Endothelial cell of hepatic sinusoid (primary cell): ENCODE measurements around the gene NPC1L1.
"Not testable (repeated sequence)": the region's sequence is repeated elsewhere in the genome, so short reads cannot be mapped to it uniquely, and the experiment has no call there.

Experiments
- in situ Hi-C: cut with HindIII; loops from 2 replicates; pipeline ENCODE4 v1.10.0; 2017; ENCODE audit warnings: low sequenced_read_pairs

NPC1L1 gene

DNA sequence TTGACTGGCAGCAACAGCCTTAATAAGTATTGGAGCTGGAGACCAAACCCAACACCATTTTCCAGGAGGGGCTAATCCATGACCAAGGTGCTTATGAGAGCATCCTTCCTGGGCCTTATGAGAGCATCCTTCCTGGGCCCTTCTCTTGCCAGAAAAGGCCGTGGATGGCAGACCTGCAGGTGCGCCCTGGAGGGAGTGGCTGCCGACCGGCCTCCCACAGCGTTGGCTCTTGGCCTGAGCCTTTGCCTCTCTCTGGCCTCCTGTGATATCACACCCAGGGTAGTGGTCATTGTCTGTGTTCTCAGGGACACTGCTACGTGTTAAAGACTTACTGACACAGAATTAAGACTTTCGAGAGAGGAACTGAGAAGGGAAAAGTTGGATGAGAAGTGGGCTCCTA lies 28.4 kb downstream of the NPC1L1 start:
- in situ Hi-C loops: no loop called here

DNA sequence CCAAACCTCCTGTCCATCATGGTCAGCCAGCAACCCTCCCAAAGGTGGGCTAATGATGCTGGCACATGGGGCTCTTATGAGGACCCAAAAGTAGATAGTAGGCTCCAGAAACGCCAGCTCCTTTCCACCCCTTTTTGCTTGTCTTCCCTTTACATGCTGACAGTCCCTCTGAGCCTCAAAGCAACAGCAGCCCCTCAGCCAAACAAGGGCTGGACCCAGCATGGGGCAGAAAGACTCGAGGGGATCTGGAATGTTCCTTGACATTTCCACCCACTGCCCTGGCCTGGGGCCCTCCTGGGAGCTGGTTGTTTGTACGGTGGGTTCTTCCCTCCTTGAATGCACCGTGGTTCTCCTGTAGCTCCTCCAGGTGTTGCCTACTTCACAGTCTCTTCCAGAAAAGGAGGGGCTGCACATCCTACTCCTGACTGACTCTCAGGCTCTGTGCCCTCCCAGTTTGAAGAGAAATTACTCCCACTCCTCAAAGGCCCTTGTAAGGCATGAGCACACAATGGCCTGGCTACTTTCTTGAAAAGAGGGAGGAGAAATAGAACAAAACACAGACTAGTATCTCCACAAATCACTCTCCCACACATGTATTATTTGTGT lies 29.2 kb downstream of the NPC1L1 start:
- in situ Hi-C loops: no loop called here

- in situ Hi-C loops: no loop called here
Observed at GRCh38 chr7:44511236-44511635, 29.9 kb downstream of the NPC1L1 start.

DNA sequence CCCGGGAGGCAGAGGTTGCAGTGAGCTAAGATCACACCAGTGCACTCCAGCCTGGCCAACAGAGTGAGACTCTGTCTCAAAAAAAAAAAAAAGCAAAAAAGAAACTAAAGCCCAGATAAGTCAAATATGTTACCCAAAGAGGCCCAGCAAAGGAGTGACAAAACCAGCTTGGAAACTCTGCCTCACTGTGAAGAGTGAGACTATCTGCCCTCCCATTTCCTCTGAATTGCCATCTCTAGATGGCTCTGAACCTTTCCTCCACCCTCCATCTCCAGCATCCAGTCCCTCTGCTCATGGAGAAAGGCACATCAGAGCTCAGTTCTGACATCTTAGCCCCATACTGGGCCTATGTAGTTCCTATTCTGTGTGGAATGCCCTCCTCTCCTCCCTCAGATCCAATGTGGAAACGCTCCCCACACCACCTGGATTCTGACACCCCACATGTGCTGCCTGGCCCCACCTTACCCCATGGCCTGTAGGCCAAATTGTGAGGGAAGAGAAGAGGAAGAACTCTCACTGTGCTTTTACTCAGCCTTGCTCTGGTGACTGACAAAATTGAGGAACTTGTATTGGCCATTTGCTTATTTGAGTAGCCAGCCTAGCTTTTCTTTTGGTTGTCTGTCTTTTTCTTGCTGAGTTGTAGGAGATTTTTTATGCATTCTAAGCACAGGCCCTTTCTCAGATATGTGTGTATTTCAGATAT lies 32.7 kb downstream of the NPC1L1 start:
- in situ Hi-C loops: no loop called here

- in situ Hi-C loops: not testable (repeated sequence)
Observed at GRCh38 chr7:44506592-44507288, 34.4 kb downstream of the NPC1L1 start.

- in situ Hi-C loops: no loop called here
Observed at GRCh38 chr7:44505595-44505994, 35.5 kb downstream of the NPC1L1 start.

DNA sequence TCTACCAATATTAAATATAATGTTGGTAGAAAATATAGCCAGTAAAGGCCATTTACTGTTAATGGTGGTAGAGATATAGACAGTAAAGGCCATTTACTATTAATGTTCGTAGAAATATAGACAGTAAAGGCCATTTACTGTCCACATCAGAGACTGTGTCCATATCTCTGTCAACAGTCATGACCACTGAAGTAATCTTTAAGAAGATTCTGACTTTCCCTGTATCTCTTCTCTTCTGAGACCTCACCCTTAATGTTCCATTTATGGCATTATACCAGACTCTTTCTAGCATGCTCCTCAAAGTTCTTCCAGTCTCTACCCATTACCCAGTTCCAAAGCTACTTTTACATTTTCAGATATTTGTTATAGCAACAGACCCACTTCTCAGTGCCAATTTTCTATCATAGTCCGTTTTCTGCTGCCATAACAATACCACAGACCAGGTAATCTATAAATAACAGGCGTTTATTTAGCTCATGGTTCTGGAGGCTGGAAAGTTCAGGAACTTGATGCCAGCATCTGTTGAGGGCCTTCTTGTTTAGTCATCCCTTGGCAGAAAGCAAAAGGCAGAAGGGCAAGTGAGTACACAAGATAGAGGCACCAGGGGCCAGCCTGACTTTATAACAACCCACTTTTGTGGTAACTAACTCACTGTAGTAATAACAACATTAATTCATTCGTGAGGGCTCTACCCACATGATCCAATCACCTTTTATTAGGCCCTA lies 42.7 kb downstream of the NPC1L1 start:
- in situ Hi-C loops: no loop called here

DNA sequence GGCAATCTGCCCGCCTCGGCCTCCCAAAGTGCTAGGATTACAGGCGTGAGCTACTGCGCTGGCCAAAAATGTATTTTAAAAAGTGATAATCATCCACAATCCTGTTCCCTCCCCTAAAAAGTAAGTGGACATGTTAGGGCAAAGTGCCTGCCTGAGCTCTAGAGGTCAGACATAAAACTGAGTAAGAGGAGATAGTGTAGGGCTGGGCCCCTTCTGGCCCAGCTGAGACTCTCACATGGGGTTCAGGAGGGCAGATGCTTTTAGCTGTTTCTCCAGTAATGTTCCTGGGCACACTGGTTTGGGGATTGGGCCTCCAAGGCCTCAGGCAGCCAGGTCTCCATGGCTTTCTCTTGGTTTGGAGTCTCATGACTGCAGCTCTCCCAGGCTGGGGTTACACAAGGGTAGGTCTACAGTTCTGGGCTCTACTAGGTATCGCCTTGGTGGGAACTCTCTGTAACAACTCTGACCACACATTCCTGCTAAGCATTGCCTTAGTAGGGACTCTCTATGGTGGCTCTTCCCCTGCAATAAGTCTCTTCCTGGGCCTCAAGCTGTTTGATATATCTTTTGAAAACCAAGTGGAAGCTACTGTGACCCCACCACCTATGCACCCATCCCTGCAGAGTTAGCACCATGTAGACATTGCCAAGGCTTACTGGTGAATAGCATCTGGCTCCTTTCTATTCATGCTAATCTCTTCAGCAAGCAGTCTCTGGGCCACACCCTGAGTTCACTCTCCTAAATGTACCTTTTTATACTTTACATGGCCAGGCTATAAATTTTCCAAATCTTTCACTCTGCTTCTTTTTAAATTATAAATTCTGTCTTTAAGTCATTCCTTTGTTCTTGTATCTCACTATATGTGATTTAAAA lies 43.7 kb downstream of the NPC1L1 start:
- in situ Hi-C loops: no loop called here

DNA sequence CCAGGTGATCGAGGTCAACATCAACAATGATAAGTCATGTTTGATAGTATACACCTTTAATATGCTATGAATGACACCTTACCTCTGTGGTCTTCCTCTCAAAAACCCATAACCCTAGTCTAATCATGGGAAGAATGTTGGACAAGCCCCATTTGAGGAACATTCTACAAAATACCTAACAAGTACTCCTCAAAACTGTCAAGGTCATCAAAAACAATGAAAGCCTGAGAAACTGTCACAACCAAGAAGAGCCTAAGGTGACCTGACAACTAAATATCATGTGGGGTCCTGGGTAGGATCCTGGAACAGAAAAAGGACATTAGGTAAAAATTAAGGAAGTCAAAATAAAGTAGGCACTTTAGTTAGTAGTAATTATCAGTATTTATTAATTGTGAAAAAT lies 44.7 kb downstream of the NPC1L1 start:
- in situ Hi-C loops: no loop called here

DNA sequence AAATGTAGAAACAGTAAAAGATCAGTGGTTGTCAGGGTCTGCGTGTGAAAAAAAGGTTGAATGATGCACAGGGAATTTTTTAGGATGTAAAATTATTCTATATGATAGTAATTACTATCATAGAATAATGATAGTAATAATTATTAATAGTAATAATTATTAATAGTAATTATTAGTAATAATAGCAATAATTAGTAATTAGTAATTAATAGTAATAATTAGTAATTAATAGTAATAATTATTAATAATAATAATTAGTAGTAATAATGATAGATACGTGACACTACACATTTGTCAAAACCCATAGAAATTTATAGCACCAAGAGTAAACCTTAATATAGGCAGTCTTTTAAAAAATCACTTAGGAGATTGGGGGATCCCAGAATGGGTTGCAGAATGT lies 46.2 kb downstream of the NPC1L1 start:
- in situ Hi-C loops: no loop called here

DNA sequence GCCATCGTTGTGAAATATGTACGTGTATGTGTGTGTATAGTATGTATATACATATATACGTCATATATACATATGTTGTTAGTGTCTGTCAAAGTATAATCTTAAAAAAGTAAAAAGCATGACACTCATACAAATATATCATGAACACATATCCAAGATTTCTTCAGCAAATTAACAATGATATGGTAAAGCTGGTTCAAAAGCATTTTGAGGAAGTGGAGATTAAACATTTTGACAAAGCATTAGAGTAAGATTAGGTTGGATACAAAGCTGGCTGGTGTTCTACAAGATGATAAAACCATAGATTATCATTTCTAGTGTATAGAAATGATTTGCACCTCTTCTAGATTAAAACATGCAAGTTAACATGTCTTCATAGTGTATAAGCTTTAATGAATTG lies 49.9 kb downstream of the NPC1L1 start:
- in situ Hi-C loops: no loop called here

DNA sequence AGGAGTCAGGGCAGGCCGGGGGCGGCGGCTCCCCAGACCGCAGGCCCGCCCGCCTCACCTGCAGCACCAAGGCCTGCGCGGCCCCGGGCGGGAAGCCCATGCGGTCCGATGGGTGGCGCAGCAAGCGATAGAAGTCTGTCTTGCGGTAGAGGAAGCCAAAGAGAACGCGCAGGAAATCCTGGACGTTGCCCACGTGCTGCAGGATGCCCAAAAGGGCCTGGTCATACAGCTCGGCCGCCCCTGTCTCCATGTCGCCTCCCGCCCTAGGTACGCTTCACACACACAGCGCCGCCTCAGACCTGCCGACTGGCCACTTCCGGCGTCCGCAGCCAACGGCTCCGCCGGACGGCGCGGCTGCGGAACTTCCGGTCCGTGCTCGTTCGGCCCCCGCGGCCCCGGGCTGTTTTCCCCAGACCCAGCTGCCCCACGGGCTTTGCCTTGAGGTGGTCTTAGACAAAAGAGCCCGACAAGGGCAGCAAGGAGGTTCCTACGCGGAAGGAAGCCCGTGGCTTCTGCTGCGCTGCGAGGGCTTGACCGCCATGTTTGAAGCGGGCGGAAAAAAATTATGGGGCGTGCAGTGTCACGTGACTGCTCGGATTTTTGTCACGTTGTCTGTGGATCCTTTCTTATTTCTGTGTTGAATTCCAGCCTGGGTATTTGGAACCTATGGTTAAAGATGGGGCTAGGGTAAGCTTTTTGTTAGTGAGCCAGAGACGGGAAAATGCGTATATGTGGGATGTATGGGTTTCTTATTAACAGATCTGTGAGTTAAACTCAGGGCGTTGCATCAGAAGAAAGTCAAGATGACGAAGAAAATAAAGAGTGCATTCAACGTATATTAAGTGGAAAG lies 50.6 kb downstream of the NPC1L1 start, which contains the start of gene NUDCD3:
Gene NUDCD3, minus strand, starts transcription at position 308 of the 850 bp plus-strand sequence. Its CDS starts 58 bp downstream, at position 250.
- in situ Hi-C loops: no loop called here

DNA sequence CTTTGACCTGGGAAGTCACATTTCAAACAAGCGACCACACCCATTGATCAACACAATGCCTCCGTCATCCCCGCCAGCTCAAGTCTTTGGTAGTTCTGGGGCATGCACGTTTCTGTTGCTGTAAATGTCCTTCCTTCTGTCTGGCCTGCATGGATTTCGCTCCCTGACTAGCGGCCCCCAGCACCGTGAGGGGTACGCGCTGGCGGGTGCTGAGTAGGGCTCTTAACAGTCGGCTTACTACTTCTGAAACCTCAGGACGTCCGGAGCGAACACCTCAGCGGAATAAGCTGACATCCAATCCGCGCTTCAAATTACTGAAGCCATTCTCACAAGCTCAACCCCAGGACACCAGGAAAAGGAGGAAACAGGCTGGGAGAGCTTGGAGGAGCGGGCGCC lies 51.2 kb downstream of the NPC1L1 start:
- in situ Hi-C loops: no loop called here

- in situ Hi-C loops: no loop called here
Observed at GRCh38 chr7:44488955-44489354, 52.2 kb downstream of the NPC1L1 start.

DNA sequence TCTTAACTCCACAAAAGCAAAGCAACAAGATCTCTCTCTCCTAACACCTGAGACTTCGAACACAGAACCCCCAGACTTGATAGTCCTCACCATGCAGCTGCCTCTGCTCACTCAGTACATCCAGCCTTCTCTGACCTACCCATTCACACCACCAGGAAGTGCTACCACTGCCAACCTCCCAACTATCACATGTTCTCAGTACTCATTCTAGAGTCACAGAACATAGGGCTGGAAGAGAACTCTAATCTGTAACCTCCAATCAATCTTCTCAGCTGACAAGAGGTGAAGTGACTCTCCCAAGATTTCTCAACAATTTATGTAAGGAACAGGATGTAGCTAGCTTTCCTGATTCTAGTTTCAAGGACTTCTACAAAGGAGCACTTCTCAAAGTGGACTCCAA lies 54.4 kb downstream of the NPC1L1 start:
- in situ Hi-C loops: no loop called here

DNA sequence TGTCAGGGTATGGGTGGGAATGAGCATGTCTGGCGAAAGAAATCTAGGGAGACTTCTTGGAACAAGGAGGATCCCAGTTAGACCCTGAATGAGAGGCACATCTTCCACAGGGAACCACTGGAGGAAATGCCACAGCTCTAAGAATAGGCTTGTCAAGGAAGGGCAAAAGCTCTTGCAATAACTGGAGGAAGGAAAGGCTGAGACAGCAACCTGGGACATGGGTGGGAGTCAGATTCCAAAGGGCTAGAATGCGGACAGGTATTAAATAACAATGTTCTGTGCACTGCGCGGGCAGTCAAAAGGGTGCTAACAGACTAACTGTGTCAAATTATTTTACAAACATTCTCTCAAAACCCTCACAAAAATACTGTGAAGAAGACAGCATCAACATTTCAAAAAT lies 55.1 kb downstream of the NPC1L1 start:
- in situ Hi-C loops: no loop called here

DNA sequence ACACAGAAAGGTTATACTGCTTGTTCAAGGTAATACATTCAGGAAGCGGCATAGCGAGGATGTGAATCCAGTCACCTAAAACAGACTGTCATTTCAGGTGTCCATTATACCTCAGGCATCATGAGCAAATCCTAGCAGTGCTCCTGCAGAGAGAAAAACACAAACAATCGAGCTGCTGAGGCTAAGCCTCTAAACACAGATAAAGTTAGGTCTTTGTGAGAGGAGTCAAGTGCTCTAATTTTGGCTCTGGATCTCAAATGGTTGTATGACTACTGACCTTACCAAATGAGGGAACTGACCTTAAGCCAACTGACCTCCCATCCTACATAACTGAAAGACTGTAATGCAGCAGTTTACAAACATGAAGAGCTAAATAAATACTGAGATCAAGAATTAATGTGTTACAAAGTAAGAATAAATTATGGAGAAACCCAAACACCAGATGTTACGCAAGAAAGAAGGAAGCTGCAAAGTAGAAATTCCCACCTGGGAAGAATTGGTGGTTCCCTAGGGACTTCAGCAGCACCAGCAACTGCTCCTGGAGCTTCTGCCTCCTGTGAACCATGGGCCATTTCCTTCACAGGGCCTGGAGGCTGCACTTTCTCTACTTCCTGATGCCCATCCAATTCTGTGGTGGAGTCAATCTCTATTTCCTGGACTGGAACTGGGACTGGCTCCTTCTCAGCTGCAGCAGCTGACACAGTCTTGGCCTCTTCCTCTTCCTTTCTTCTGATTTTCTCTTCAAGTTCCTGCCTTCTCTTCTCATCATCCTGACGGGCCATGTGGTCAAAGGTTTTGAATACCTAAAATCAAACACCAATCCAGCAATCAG lies 56.4 kb downstream of the NPC1L1 start:
- in situ Hi-C loops: no loop called here
